DMS79 treated with DMSO at 0.1 percent for 48 hours (cell line): ENCODE results near the gene GUCY2C.
"Not testable (repeated sequence)": the region's sequence is repeated elsewhere in the genome, so short reads cannot be mapped to it uniquely, and the experiment has no call there.

ENCODE experiments used
- DNase-seq: peaks from one replicate; lab custom pipeline; 2025; lab: John Stamatoyannopoulos, UW

Gene GUCY2C

GRCh38 chr12:14696265-14696741 is at the start of gene GUCY2C:
Gene GUCY2C, minus strand, starts transcription at chr12:14696599. Its CDS starts 151 bp downstream, at chr12:14696448.
- DNase-seq, result no peak

GRCh38 chr12:14743061-14743460 is 46.7 kb upstream of the GUCY2C start:
- DNase-seq, result no peak

GRCh38 chr12:14741942-14742341 is 45.5 kb upstream of the GUCY2C start:
- no peak for DNase-seq

GRCh38 chr12:14741153-14741552 is 44.8 kb upstream of the GUCY2C start:
- DNase-seq, result no peak

- DNase-seq, result not testable (repeated sequence)
These were observed 40.0 kb upstream of the GUCY2C start for GRCh38 chr12:14736441-14736840.

- DNase-seq, result no peak
These were observed 35.4 kb upstream of the GUCY2C start for GRCh38 chr12:14731821-14732220.

GRCh38 chr12:14729586-14729985 is 33.2 kb upstream of the GUCY2C start:
- no peak for DNase-seq

- no peak for DNase-seq
These were observed 27.4 kb upstream of the GUCY2C start for GRCh38 chr12:14723763-14724162.

GRCh38 chr12:14716848-14717444 is 20.5 kb upstream of the GUCY2C start:
- DNase-seq, result no peak

- peak; percentile 87 for DNase-seq
These were observed 18.0 kb upstream of the GUCY2C start for GRCh38 chr12:14714437-14714836.

GRCh38 chr12:14710632-14711320 is 14.4 kb upstream of the GUCY2C start:
- peak; percentile 18 for DNase-seq

- no peak for DNase-seq
These were observed 5.6 kb upstream of the GUCY2C start for GRCh38 chr12:14701809-14702568.

- no peak for DNase-seq
These were observed 4.5 kb upstream of the GUCY2C start for GRCh38 chr12:14700935-14701334.

GRCh38 chr12:14699923-14700322 is 3.5 kb upstream of the GUCY2C start:
- DNase-seq, result no peak

GRCh38 chr12:14698555-14698954 is 2.2 kb upstream of the GUCY2C start:
- DNase-seq, result no peak

- DNase-seq, result no peak
These were observed 671 bp downstream of the GUCY2C start for GRCh38 chr12:14695715-14696141.

GRCh38 chr12:14694970-14695369 is 1.4 kb downstream of the GUCY2C start:
- DNase-seq, result no peak

- no peak for DNase-seq
These were observed 2.2 kb downstream of the GUCY2C start for GRCh38 chr12:14694145-14694714.

GRCh38 chr12:14693116-14693515 is 3.3 kb downstream of the GUCY2C start:
- no peak for DNase-seq

GRCh38 chr12:14691560-14691959 is 4.8 kb downstream of the GUCY2C start:
- DNase-seq, result peak; percentile 59

GRCh38 chr12:14689996-14690395 is 6.4 kb downstream of the GUCY2C start:
- DNase-seq, result no peak

GRCh38 chr12:14689144-14689543 is 7.3 kb downstream of the GUCY2C start:
- DNase-seq, result no peak

GRCh38 chr12:14682231-14682630 is 14.2 kb downstream of the GUCY2C start:
- not testable (repeated sequence) for DNase-seq
